GM12892 (cell line): ENCODE results near the gene INHA.

Source experiments
- DNase-seq: peaks from one replicate; pipeline ENCODE4 v3.0.0; 2011; ENCODE audit not compliant: insufficient read length
- FAIRE-seq: peaks from 2 replicates; lab custom pipeline; 2011; peaks lifted over from hg19 to GRCh38; lab: Jason Lieb, UNC
- POLR2A ChIP-seq: IDR thresholded peaks from 2 replicates; pipeline ENCODE4 v1.6.1; 2011; ENCODE audit warnings: low read depth, low read length, control low read depth
- POLR2AphosphoS5 ChIP-seq: IDR thresholded peaks from 2 replicates; pipeline ENCODE4 v1.6.1; 2011; ENCODE audit warnings: low read depth, low read length, control low read depth
- TAF1 ChIP-seq: IDR thresholded peaks from 2 replicates; pipeline ENCODE4 v1.6.1; 2011; ENCODE audit warnings: low read depth, mild to moderate bottlenecking, control low read depth, low read length, borderline replicate concordance

Gene INHA

DNA sequence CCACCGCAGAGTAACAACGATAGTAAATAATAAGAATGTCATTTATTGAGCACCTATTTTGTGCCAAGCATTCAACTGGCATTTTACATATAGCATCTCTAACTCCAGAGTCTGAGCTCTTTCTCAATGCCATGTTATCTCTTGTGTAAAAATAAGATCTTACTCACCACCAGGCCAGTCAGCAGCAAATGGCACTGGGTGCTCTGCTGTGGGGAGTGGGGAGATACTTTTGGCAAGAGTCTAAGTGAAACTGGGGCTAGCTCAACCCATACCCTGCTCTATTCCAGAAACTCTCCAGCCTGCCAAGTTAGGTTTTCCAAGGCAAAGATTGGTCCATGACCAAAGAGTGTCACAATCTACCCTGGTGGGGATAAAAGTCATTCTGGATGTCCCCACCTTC, 50.4 kb downstream of the INHA start:
- TF ChIP-seq POLR2A = no peak
- DNase-seq (no peak), FAIRE-seq (no peak)

DNA sequence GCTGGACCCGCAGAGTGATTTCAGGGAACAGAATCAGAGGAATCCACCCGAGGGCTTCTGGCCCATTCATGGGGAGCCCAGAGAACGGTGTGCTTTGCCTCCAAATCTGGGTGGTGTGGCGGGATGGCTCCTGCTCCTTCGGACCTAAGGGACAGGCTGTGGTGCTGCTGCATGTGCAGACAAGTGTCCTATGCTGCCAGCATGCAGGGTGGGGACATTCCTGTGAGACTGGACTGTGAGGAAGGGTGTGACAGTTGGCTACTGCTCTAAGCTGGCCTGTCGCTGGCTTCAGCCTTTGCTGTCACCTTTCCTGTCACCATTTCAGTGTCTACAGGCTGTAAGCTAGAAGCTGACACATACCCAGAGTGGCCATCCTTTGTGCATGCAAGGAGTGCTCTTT, 52.5 kb downstream of the INHA start:
- TF ChIP-seq POLR2A (no peak), POLR2AphosphoS5 (no peak), TAF1 (no peak)
- DNase-seq (no peak), FAIRE-seq (no peak)

DNA sequence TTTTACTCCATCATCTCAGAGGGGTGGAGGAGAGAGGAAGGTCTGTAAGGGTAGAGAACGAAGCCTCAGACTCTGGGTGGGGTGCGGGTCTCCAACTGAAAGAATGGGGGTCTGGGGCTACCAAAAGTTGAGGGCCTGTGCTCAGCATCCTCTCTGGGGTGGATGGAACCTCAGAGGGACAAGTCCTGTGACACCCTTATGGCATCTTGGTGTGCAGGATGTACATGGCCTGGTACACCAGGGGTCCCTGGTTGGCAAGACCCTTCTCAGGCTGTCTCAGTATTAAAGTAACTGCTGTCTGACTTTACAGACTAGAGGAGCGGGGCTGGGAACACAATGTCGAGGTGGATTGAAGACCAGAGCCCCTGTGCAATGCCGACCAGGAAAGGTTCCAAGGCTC, 53.1 kb downstream of the INHA start:
- no peak for TF ChIP-seq POLR2A
- TF ChIP-seq POLR2AphosphoS5 = no peak
- no peak for TF ChIP-seq TAF1
- DNase-seq (no peak), FAIRE-seq (no peak)
